Endometrium (tissue), 2 donors: Measurements from ENCODE around the gene RIMBP2.

Experiments used
- FAIRE-seq: peaks from 2 replicates; lab custom pipeline; 2012; peaks lifted over from hg19 to GRCh38; lab: Jason Lieb, UNC
- donor health status: control.
- donor health status: control.

The RIMBP2 gene

DNA sequence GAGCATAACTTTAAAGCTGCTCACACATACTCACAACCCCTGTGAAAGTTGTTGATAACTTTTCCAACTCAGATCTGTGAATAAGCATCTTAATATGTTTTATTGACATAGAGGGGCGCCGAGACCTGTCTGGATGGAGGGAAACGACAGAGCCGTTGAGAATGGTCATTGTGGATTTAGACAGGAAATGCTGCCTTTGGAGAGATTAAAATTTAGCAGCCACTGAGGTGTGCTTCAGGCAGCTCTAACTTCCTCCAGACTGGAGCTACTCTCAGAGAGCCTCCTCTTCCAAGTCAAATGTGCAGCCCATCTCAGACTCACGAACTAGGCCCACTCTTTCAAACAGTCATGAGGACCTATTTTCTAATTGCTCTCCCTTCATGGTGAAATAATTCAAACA, 90.9 kb downstream of the RIMBP2 start:
- no peak for FAIRE-seq

DNA sequence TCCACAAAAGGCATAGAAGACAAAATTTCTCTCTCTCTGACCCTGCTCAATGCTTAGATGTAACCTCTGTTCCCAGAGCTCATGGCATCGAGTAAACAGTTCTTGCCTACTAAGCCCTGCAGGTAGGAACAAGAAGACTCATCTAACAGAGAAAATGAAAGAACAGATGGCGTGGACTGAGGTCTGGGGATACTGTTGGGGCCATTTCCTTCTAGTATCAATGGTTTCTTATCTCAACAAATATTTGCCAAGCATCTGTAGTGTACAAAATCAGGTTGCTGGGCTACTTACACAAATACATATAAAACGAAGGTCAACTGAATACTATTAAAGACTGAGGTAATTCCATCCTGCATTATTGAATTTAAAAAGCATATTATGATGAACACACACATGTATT, 93.3 kb downstream of the RIMBP2 start:
- FAIRE-seq: no peak

DNA sequence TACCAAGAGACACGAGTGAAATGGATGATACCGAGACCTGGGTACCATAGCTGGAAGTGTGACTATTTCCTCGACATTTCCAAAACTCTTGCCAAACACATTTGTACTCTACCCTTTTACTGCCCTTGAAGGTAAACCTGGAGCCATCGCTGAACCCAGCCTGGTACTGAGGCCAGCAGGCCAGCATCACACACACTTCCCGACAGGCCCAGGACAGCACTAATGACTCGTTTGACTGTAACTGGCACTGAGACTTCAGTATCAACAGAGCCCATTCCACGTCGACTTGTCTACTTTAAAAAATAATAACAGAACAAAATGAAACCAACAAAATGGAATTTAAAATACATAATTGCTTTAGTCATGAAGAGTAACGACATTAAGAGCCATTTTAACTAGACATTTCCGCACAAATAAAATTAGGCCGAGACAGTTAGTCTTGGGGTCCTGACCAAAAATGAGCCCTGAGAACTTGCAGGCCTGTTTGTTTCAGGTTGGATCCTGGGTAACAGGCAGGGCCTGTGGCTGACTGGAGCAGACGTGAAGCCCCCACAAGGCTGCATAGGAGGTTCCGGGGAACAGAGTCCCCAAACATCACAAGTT, 94.3 kb downstream of the RIMBP2 start:
- FAIRE-seq: no peak

- FAIRE-seq: no peak
These were observed 95.3 kb downstream of the RIMBP2 start for GRCh38 chr12:130620756-130621155.

- FAIRE-seq: no peak
These were observed 95.8 kb downstream of the RIMBP2 start for GRCh38 chr12:130620281-130620680.

GRCh38 chr12:130619385-130620001, 96.6 kb downstream of the RIMBP2 start:
- no peak for FAIRE-seq

GRCh38 chr12:130617219-130617618, 98.9 kb downstream of the RIMBP2 start:
- FAIRE-seq: no peak

DNA sequence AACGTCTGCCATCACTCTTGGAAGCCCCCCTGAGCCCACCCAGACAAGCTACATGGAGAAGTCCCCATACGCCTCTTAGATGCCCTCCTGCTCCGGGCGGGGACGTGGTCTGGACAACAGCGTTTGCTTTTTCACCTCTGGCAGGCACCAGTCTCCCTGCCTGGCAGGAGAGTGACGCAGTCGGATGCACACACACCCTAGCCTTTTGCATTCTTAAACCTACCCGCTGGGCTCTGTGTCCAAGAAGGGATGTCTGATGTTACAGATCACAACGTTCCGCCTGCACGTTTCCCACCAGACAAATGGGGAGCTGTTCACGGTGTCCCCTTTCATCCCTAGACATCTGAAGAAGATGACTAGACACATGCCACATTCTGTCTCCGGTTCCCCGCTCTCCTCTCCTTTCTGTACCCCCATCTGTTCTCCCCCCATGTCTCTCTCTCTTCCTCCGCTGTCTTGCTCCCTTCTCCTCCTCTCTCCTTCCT, 100.2 kb downstream of the RIMBP2 start:
- FAIRE-seq: no peak

GRCh38 chr12:130614530-130614905, 101.6 kb downstream of the RIMBP2 start:
- FAIRE-seq: no peak

DNA sequence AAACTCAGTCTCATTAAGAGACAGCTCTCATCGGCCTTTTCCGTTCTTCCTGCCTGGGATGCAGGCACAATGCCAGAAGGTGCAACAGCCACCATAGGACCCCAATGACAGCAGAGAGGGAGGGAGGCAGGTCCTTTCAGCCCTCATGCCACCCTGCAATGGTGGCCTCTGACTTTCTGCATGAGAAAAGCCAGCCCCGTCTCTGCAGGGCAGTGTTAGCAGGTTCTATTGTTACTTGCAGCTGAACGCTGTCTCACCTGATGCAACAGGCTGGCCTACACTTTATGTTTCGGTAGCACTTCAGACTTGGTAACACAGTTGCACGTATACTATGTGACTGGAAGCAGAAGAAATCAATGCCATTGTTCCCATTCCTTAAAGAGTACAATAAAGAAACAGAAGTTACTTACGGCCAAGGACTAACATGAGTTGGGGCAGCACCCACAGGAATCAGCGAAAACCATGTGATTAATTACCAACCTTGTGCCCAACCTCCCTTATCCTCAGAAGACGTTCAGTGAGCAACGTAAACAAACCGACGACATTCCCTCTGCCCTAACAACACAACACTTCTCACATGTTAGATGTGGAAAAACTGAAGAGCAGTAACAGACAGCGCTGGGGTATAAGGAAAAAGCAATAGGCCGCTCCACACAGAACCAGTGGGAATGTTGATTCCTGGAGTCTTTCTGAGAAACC, 102.1 kb downstream of the RIMBP2 start:
- no peak for FAIRE-seq

DNA sequence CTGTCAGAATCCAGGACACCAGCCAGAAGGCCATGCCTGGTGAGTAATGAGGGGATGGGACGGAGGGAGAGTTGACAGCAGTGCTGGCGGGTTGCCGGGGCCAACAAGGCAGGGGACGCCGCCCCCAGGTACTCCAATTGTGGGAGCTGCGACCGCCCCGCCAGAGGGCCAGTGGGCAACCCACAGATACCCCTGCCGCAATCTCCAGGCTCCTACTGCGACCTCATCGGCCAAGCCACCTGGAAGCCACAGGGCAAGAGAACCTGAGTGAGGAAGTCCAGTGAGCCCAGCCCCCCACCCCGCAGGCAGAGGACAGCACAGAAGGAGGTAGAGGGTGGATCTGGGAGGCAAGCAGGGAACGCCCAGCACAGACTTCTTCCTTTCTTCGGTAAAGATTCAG, 103.0 kb downstream of the RIMBP2 start:
- FAIRE-seq: no peak

DNA sequence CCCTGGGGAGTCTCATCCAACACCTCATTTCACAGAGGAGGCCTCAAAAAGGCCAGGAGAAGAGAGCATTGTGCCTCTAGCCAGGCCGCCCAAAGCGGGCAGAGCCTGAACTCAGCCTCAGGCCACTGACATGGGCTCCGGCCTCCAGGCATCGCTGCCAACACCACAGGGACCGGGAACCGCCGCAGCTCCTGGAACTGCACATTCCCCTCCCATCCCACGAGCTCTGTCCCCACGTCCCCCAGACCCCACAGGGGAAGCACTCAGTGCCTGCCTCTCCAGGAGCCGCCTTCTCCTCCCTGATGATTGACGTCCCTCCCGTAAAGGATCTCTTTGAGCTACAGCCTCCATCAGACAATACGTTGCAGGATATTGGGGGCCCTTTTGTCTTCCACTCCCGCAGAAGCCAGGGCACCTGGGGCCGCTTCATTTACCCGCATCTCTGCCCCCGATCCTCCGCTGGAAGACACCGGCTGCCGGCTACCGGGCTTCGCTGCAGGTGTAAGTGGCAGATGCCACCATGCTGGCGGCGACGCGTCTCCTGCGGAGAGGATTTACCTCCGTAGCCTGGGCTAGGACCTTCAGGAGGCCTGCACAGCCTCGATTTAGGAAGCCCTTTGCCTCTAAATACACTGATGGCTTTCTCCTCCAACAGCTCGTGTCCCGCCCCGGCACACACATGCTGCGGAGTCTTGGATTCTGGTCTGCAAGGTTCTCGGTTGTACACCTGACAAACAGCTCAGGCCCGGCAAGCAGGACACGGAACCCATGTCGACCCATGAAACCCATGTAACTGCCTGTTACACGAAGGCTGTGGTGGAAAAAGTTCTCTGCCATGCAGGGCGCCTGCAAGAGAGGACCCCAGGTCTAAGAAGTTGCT, 104.8 kb downstream of the RIMBP2 start:
- no peak for FAIRE-seq

- FAIRE-seq: no peak
These were observed 106.1 kb downstream of the RIMBP2 start for GRCh38 chr12:130609966-130610365.

- no peak for FAIRE-seq
These were observed 107.3 kb downstream of the RIMBP2 start for GRCh38 chr12:130608831-130609230.

DNA sequence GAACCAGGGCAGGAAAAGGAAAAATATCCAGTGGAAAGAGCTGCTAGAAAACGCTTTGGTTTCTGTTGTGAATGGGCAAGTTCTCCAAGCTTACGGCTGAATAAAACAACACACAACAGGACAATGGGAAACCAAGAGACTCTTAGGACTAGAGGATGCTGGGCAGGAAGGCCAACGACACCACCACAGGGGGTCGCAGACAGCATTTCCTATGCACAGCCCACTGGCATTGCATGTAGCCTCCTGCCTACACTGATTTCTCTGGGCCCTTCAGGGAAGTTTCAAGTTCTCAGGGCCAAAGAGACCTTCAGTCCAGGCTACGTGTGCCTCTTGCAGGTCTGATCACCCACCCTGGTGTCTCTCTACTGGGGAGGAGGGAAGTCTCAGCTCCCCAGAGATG, 108.0 kb downstream of the RIMBP2 start:
- no peak for FAIRE-seq

DNA sequence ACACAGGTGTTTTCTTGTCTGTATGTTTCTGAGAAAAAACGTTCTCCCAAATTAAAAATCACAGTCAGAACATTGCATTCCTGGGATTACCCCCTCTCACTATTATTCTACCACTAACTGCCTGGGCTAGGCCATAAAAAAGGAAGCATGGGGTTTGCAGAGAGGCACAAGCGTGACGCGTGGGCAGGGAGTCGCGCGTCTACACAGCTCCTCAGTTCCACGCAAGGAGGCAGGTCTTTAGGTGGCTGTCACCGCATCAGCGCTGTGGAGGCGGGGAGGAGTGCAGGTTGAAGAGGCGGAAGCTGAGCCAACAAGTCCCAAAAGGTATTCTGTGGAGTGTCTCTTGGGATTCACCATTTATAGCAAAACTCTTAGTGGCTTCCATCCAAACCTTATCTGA, 109.9 kb downstream of the RIMBP2 start:
- no peak for FAIRE-seq

- no peak for FAIRE-seq
These were observed 112.6 kb downstream of the RIMBP2 start for GRCh38 chr12:130603396-130603965.

GRCh38 chr12:130602251-130602650, 113.8 kb downstream of the RIMBP2 start:
- no peak for FAIRE-seq

DNA sequence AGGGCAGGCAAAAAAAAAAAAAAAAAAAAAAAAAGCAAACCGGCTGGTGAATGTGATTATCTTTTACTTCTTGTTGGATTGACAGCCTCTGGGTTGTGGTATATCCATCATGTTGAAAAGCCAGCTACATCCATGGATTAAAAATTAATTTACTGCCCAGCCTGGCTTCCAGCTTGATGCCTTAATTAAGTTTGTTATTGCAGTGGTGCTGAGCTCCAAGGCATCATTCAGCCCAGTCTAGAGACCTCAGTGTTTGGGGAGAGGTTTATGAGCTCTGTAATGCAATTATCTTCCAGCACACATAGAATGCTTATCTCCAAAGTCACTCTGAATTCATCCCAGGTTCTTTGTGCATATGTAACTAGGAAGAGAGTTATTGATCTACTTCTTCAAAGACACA, 114.8 kb downstream of the RIMBP2 start:
- no peak for FAIRE-seq

GRCh38 chr12:130596241-130596640, 119.9 kb downstream of the RIMBP2 start:
- FAIRE-seq: no peak

DNA sequence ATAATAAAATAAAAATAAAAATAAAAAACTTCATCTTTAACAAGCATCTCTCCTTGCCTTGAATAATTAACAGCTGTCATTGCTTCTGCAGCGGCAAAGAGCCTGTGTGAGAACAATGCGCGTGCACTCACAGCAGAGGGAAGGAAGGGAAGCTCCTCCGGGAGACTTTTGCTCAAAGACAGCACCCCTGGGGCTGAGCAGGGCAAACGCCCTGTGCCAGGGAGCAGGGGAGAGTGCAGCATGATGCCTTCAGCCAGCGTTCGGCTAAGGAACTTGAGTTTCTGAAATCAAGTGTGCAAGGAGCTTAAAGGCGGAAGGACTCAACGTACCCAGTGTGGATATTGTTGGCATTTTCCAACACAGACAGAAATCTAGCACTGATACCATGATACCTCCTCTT, 120.5 kb downstream of the RIMBP2 start:
- no peak for FAIRE-seq

- FAIRE-seq: no peak
These were observed 123.0 kb downstream of the RIMBP2 start for GRCh38 chr12:130593056-130593455.
